ENCODE measurements around the gene AKT2. TPM values are rescaled to one million over a fixed set of nuclear protein-coding genes. Genes with fewer than 3 reads are reported as not detected.

The AKT2 gene
- total and polyA plus RNA-seq, 7 experiments from 2014 or later, result 22.5 to 220 (median 183) TPM

GRCh38 chr19:40304306-40304705 lies 19.2 kb upstream of the AKT2 start:
- ATAC-seq (no peak), DNase-seq (no peak)
- Mint-ChIP-seq H3K9me3 (no peaks in the 10 kb centered on the region), H3K4me1 (peaks cover 0 to 5% (median 4%) of the 10 kb centered on the region in 7 donors), H3K27me3 (no peaks in the 10 kb centered on the region), H3K27ac (peak overlapping the region in 1 of 9 donors; percentile 74), H3K36me3 (no peaks in the 10 kb centered on the region), H3K4me3 (no peak overlapping the region)
- ChIA-PET POLR2A (no interaction called here), CTCF (interaction anchor here (0.6 kb wide), 2 partner anchors 27 to 372 kb away, joined by 3 to 6 read pairs; no protein-coding TSS in a partner anchor)
- Histone ChIP-seq H3K4me3 (ENCODE audit: low read length) (no peak overlapping the region), H3K9me3 (ENCODE audit: control insufficient read depth in 2 of 3, low read length in 3 of 3) (no peaks in the 10 kb centered on the region), H3K36me3 (ENCODE audit: control insufficient read depth in 2 of 3, insufficient read depth in 3 of 3, low read length in 3 of 3) (no peaks in the 10 kb centered on the region), H3K4me1 (ENCODE audit: control insufficient read depth in 2 of 2, insufficient read depth in 2 of 2, low read length in 2 of 2) (no peaks in the 10 kb centered on the region), H3K27me3 (ENCODE audit: control insufficient read depth in 2 of 2, insufficient read depth in 2 of 2, low read length in 2 of 2) (no peaks in the 10 kb centered on the region), H3K27ac (ENCODE audit: low read depth, low read length) (no peak overlapping the region)
- intact Hi-C loops (cut with micrococcal nuclease), result loop anchor here in 1 of 2 donors (10.0 kb wide), 1 partner anchor 220 kb away; no protein-coding TSS in a partner anchor

- Histone ChIP-seq H3K27me3 (ENCODE audit: control insufficient read depth in 2 of 2, insufficient read depth in 2 of 2, low read length in 2 of 2) (no peaks in the 10 kb centered on the region), H3K9me3 (ENCODE audit: control insufficient read depth in 2 of 3, low read length in 3 of 3) (no peaks in the 10 kb centered on the region), H3K4me1 (ENCODE audit: control insufficient read depth in 2 of 2, insufficient read depth in 2 of 2, low read length in 2 of 2) (no peaks in the 10 kb centered on the region), H3K36me3 (ENCODE audit: control insufficient read depth in 2 of 3, insufficient read depth in 3 of 3, low read length in 3 of 3) (no peaks in the 10 kb centered on the region), H3K27ac (ENCODE audit: low read depth, low read length) (no peak overlapping the region), H3K4me3 (ENCODE audit: low read length) (no peak overlapping the region)
- no peaks in the 10 kb centered on the region for H3K9me3 Mint-ChIP-seq
- ATAC-seq, result no peak
- DNase-seq, result no peak
- H3K4me3 Mint-ChIP-seq, result no peak overlapping the region
- H3K27me3 Mint-ChIP-seq, result no peaks in the 10 kb centered on the region
- POLR2A ChIA-PET, result no interaction called here
- H3K36me3 Mint-ChIP-seq, result no peaks in the 10 kb centered on the region
- H3K4me1 Mint-ChIP-seq, result peaks cover 0 to 5% (median 4%) of the 10 kb centered on the region in 7 donors
- H3K27ac Mint-ChIP-seq, result no peak overlapping the region
- intact Hi-C loops (cut with micrococcal nuclease), result loop anchor here in 1 of 2 donors (10.0 kb wide), 1 partner anchor 221 kb away; no protein-coding TSS in a partner anchor
- CTCF ChIA-PET, result no interaction called here
Observed at GRCh38 chr19:40303765-40304164, 18.6 kb upstream of the AKT2 start.

GRCh38 chr19:40302224-40303011 lies 17.3 kb upstream of the AKT2 start:
- no peaks in the 10 kb centered on the region for H3K36me3 Mint-ChIP-seq
- peaks cover 0 to 5% (median 4%) of the 10 kb centered on the region in 7 donors for H3K4me1 Mint-ChIP-seq
- POLR2A ChIA-PET, result no interaction called here
- ATAC-seq, result no peak
- Histone ChIP-seq H3K27ac (ENCODE audit: low read depth, low read length) (no peak overlapping the region), H3K9me3 (ENCODE audit: control insufficient read depth in 2 of 3, low read length in 3 of 3) (no peaks in the 10 kb centered on the region), H3K36me3 (ENCODE audit: control insufficient read depth in 2 of 3, insufficient read depth in 3 of 3, low read length in 3 of 3) (no peaks in the 10 kb centered on the region), H3K27me3 (ENCODE audit: control insufficient read depth in 2 of 2, insufficient read depth in 2 of 2, low read length in 2 of 2) (no peaks in the 10 kb centered on the region), H3K4me1 (ENCODE audit: control insufficient read depth in 2 of 2, insufficient read depth in 2 of 2, low read length in 2 of 2) (no peaks in the 10 kb centered on the region), H3K4me3 (ENCODE audit: low read length) (no peak overlapping the region)
- H3K4me3 Mint-ChIP-seq, result no peak overlapping the region
- CTCF ChIA-PET, result no interaction called here
- no peak for DNase-seq
- H3K27me3 Mint-ChIP-seq, result no peaks in the 10 kb centered on the region
- intact Hi-C loops (cut with micrococcal nuclease), result loop anchor here in 1 of 2 donors (10.0 kb wide), 1 partner anchor 222 kb away; no protein-coding TSS in a partner anchor
- peak overlapping the region in 1 of 9 donors; percentile 49 for H3K27ac Mint-ChIP-seq
- no peaks in the 10 kb centered on the region for H3K9me3 Mint-ChIP-seq

GRCh38 chr19:40300668-40301067 lies 15.5 kb upstream of the AKT2 start:
- intact Hi-C loops (cut with micrococcal nuclease), result loop anchor here in 1 of 2 donors (10.0 kb wide), 1 partner anchor 224 kb away; no protein-coding TSS in a partner anchor

GRCh38 chr19:40298026-40298425 lies 12.9 kb upstream of the AKT2 start:
- no peaks in the 10 kb centered on the region for H3K36me3 Mint-ChIP-seq
- CTCF ChIA-PET, result interaction anchor here (0.6 kb wide), 1 partner anchor 377 kb away, joined by 5 read pairs; no protein-coding TSS in a partner anchor
- no peak overlapping the region for H3K4me3 ChIP-seq (ENCODE audit: low read length)
- no peak overlapping the region for H3K4me3 Mint-ChIP-seq
- no peaks in the 10 kb centered on the region for H3K9me3 Mint-ChIP-seq
- no peaks in the 10 kb centered on the region for H3K27me3 Mint-ChIP-seq
- DNase-seq (no peak), ATAC-seq (no peak)
- H3K27ac ChIP-seq (ENCODE audit: low read depth, low read length), result no peak overlapping the region
- POLR2A ChIA-PET, result no interaction called here
- no peaks in the 10 kb centered on the region for H3K4me1 Mint-ChIP-seq
- intact Hi-C loops (cut with micrococcal nuclease), result no loop called here
- H3K27me3 ChIP-seq (ENCODE audit: control insufficient read depth in 2 of 2, insufficient read depth in 2 of 2, low read length in 2 of 2), result no peaks in the 10 kb centered on the region
- no peaks in the 10 kb centered on the region for H3K9me3 ChIP-seq (ENCODE audit: control insufficient read depth in 2 of 3, low read length in 3 of 3)
- H3K4me1 ChIP-seq (ENCODE audit: control insufficient read depth in 2 of 2, insufficient read depth in 2 of 2, low read length in 2 of 2), result no peaks in the 10 kb centered on the region
- H3K27ac Mint-ChIP-seq, result no peak overlapping the region
- no peaks in the 10 kb centered on the region for H3K36me3 ChIP-seq (ENCODE audit: control insufficient read depth in 2 of 3, insufficient read depth in 3 of 3, low read length in 3 of 3)

More at GRCh38 chr19:40300668-40301067, 15.5 kb upstream of the AKT2 start:
- DNase-seq (no peak), ATAC-seq (no peak)
- H3K27ac Mint-ChIP-seq, result no peak overlapping the region
- peaks cover 0 to 5% (median 4%) of the 10 kb centered on the region in 7 donors for H3K4me1 Mint-ChIP-seq
- Histone ChIP-seq H3K4me1 (ENCODE audit: control insufficient read depth in 2 of 2, insufficient read depth in 2 of 2, low read length in 2 of 2) (no peaks in the 10 kb centered on the region), H3K27ac (ENCODE audit: low read depth, low read length) (no peak overlapping the region), H3K36me3 (ENCODE audit: control insufficient read depth in 2 of 3, insufficient read depth in 3 of 3, low read length in 3 of 3) (no peaks in the 10 kb centered on the region), H3K9me3 (ENCODE audit: control insufficient read depth in 2 of 3, low read length in 3 of 3) (no peaks in the 10 kb centered on the region), H3K4me3 (ENCODE audit: low read length) (no peak overlapping the region), H3K27me3 (ENCODE audit: control insufficient read depth in 2 of 2, insufficient read depth in 2 of 2, low read length in 2 of 2) (no peaks in the 10 kb centered on the region)
- ChIA-PET CTCF (interaction anchor here (0.7 kb wide), 1 partner anchor 47 kb away, joined by 3 read pairs; no protein-coding TSS in a partner anchor), POLR2A (no interaction called here)
- H3K36me3 Mint-ChIP-seq, result no peaks in the 10 kb centered on the region
- no peak overlapping the region for H3K4me3 Mint-ChIP-seq
- no peaks in the 10 kb centered on the region for H3K9me3 Mint-ChIP-seq
- no peaks in the 10 kb centered on the region for H3K27me3 Mint-ChIP-seq

- no peaks in the 10 kb centered on the region for H3K9me3 Mint-ChIP-seq
- H3K4me3 ChIP-seq (ENCODE audit: low read length), result no peak overlapping the region
- H3K36me3 ChIP-seq (ENCODE audit: control insufficient read depth in 2 of 3, insufficient read depth in 3 of 3, low read length in 3 of 3), result no peaks in the 10 kb centered on the region
- no peaks in the 10 kb centered on the region for H3K9me3 ChIP-seq (ENCODE audit: control insufficient read depth in 2 of 3, low read length in 3 of 3)
- no peak for DNase-seq
- ChIA-PET CTCF (no interaction called here), POLR2A (no interaction called here)
- intact Hi-C loops (cut with micrococcal nuclease), result no loop called here
- H3K4me3 Mint-ChIP-seq, result no peak overlapping the region
- ATAC-seq, result no peak
- no peak overlapping the region for H3K27ac Mint-ChIP-seq
- no peaks in the 10 kb centered on the region for H3K4me1 Mint-ChIP-seq
- H3K4me1 ChIP-seq (ENCODE audit: control insufficient read depth in 2 of 2, insufficient read depth in 2 of 2, low read length in 2 of 2), result no peaks in the 10 kb centered on the region
- H3K27me3 Mint-ChIP-seq, result no peaks in the 10 kb centered on the region
- no peaks in the 10 kb centered on the region for H3K27me3 ChIP-seq (ENCODE audit: control insufficient read depth in 2 of 2, insufficient read depth in 2 of 2, low read length in 2 of 2)
- H3K36me3 Mint-ChIP-seq, result peaks cover 0 to 4% (median 0%) of the 10 kb centered on the region in 5 donors
- no peak overlapping the region for H3K27ac ChIP-seq (ENCODE audit: low read depth, low read length)
Observed at GRCh38 chr19:40294560-40294959, 9.4 kb upstream of the AKT2 start.

All from naive thymus-derived CD4-positive, alpha-beta T cell (primary cell).